Uterus (tissue), 2 donors: Measurements from ENCODE around the gene LCAT.

Experiments
- CTCF ChIP-seq, 4 experiments: fragments of 200-600 bp in 2 of 4; fragments of 450-650 bp in 2 of 4; sonication (generic) in 2 of 4; IDR thresholded peaks; one replicate each; pipeline ENCODE4 v1.5.1; 2016 to 2019; ENCODE audit warnings: antibody characterized with exemption in 4 of 4, mild to moderate bottlenecking in 2 of 4, moderate library complexity in 1 of 4
- POLR2A ChIP-seq, 2 donors: fragments of 450-650 bp; IDR thresholded peaks; one replicate each; pipeline ENCODE4 v1.6.1; 2016; ENCODE audit warnings: antibody characterized with exemption in 2 of 2, mild to moderate bottlenecking in 1 of 2, moderate library complexity in 1 of 2

GRCh38 chr16:67936880-67937605 lies 6.9 kb downstream of the LCAT start:
- TF ChIP-seq CTCF (IDR thresholded peaks at IDR 0.05) (no peak), POLR2A (IDR thresholded peaks at IDR 0.05) (no peak)
